Osteocyte (in vitro differentiated cells): Measurements from ENCODE around the gene IMPA2. TPM values are rescaled to one million over a fixed set of nuclear protein-coding genes. Genes with fewer than 3 reads are reported as not detected.
"Not testable (repeated sequence)": the region's sequence is repeated elsewhere in the genome, so short reads cannot be mapped to it uniquely, and the experiment has no call there.

Experiments used
- DNase-seq: peaks from one replicate; pipeline ENCODE4 v3.0.0; 2021; ENCODE audit warnings: mixed read lengths; ENCODE audit not compliant: unreplicated experiment; ENCODE audit errors: extremely low spot score
- H3K27ac Mint-ChIP-seq: one replicate; pipeline ENCODE4 v1.8.0; 2021; ENCODE audit warnings: mild to moderate bottlenecking, mixed read lengths; ENCODE audit not compliant: unreplicated experiment
- H3K27me3 Mint-ChIP-seq: one replicate; pipeline ENCODE4 v1.8.0; 2021; ENCODE audit warnings: mixed read lengths; ENCODE audit not compliant: unreplicated experiment
- H3K36me3 Mint-ChIP-seq: one replicate; pipeline ENCODE4 v1.8.0; 2021; ENCODE audit warnings: mixed read lengths; ENCODE audit not compliant: unreplicated experiment
- H3K4me1 Mint-ChIP-seq: one replicate; pipeline ENCODE4 v1.8.0; 2021; ENCODE audit warnings: mixed read lengths; ENCODE audit not compliant: unreplicated experiment
- H3K4me3 Mint-ChIP-seq: one replicate; pipeline ENCODE4 v1.8.0; 2021; ENCODE audit warnings: mild to moderate bottlenecking, moderate library complexity, mixed read lengths; ENCODE audit not compliant: unreplicated experiment
- H3K9me3 Mint-ChIP-seq: one replicate; pipeline ENCODE4 v1.8.0; 2021; ENCODE audit warnings: mixed read lengths; ENCODE audit not compliant: unreplicated experiment
- CTCF ChIP-seq: fragments of 200-600 bp; sonication (generic); IDR thresholded peaks from 2 replicates; pipeline ENCODE4 v1.5.0; 2021; ENCODE audit warnings: antibody characterized with exemption, mild to moderate bottlenecking, moderate library complexity
- total RNA-seq: library from RNA; stranded (reverse); gene quantifications from 2 replicates; pipeline ENCODE4 v1.2.1, GENCODE V29; 2021

The IMPA2 gene
- total RNA-seq, 1 donor from 2014 or later, result 9.2 TPM

GRCh38 chr18:12074736-12075135 is 93.4 kb downstream of the IMPA2 start:
- Mint-ChIP-seq H3K27ac (no peak overlapping the region), H3K36me3 (no peaks in the 10 kb centered on the region), H3K4me1 (peaks cover 15% of the 10 kb centered on the region), H3K9me3 (no peaks in the 10 kb centered on the region), H3K27me3 (peaks cover 8% of the 10 kb centered on the region), H3K4me3 (no peak overlapping the region)
- no peak for DNase-seq
- TF ChIP-seq CTCF, result peak; percentile 62

GRCh38 chr18:12076424-12077140 is 95.3 kb downstream of the IMPA2 start:
- Mint-ChIP-seq H3K27ac (peak overlapping the region; percentile 84), H3K27me3 (peaks cover 4% of the 10 kb centered on the region), H3K4me1 (peaks cover 22% of the 10 kb centered on the region), H3K4me3 (peak overlapping the region; percentile 62), H3K36me3 (no peaks in the 10 kb centered on the region), H3K9me3 (no peaks in the 10 kb centered on the region)
- TF ChIP-seq CTCF, result no peak
- DNase-seq, result no peak

GRCh38 chr18:12077994-12078393 is 96.7 kb downstream of the IMPA2 start:
- not testable (repeated sequence) for DNase-seq, H3K36me3 Mint-ChIP-seq, H3K4me3 Mint-ChIP-seq, H3K27me3 Mint-ChIP-seq, H3K27ac Mint-ChIP-seq, H3K9me3 Mint-ChIP-seq
- peaks cover 25% of the 10 kb centered on the region for H3K4me1 Mint-ChIP-seq

GRCh38 chr18:12079491-12080237 is 98.4 kb downstream of the IMPA2 start:
- Mint-ChIP-seq H3K27me3 (peaks cover 5% of the 10 kb centered on the region), H3K27ac (peak overlapping the region; percentile 79), H3K9me3 (no peaks in the 10 kb centered on the region), H3K4me1 (peaks cover 25% of the 10 kb centered on the region), H3K36me3 (no peaks in the 10 kb centered on the region), H3K4me3 (no peak overlapping the region)
- no peak for DNase-seq
- no peak for TF ChIP-seq CTCF

Other genes with a start within 250 kb of the IMPA2 start
- gene CHMP1B, start 130.1 kb upstream of the IMPA2 start, total RNA-seq, result 45.6 and 50.3 TPM in 2 replicates
- 49.4 and 58.6 TPM in 2 replicates for gene MPPE1, start 73.2 kb upstream of the IMPA2 start, total RNA-seq
- not detected in 2 replicates for gene ANKRD62, start 112.3 kb downstream of the IMPA2 start, total RNA-seq